ENCODE data around the gene TBC1D32.
"Not testable (repeated sequence)": the region's sequence is repeated elsewhere in the genome, so short reads cannot be mapped to it uniquely, and the experiment has no call there.

TBC1D32 gene

GRCh38 chr6:121216928-121217327 lies 117.4 kb downstream of the TBC1D32 start:
- no peak for DNase-seq

DNA sequence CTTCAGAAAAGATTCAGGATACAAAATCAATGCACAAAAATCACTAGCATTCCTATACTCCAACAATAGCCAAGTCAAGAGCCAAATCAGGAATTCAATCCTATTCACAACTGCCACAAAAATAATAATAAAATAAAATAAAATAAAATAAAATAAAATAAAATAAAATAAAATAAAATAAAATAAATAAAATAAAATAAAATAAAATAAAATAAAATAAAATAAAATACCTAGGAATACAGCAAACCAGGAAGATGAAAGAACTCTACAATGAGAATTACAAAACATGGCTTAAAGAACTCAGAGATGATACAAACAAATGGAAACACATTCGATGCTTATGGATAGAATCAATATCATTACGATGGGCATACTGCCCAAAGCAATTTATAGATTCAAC lies 120.9 kb downstream of the TBC1D32 start:
- DNase-seq: not testable (repeated sequence)

- DNase-seq: no peak
These were observed 123.3 kb downstream of the TBC1D32 start for GRCh38 chr6:121210943-121211342.

DNA sequence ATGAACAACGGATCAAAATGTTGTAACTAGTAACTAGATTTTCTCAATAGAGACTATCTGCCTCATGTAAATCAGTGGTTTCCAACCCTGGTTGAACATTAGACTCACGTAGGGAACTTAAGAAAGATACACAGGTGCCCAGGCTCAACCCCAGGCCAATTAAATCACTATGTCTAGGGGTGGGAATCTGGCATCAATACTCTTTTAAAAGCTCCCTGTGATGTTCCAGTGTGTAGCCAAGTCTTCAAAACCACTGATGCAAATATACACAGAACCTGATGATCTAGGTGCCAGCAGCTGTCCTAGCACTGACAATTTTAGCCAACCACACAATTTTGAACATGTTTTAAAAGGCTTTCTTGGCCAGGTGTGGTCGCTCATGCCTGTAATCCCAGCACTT lies 128.7 kb downstream of the TBC1D32 start:
- DNase-seq: no peak

DNA sequence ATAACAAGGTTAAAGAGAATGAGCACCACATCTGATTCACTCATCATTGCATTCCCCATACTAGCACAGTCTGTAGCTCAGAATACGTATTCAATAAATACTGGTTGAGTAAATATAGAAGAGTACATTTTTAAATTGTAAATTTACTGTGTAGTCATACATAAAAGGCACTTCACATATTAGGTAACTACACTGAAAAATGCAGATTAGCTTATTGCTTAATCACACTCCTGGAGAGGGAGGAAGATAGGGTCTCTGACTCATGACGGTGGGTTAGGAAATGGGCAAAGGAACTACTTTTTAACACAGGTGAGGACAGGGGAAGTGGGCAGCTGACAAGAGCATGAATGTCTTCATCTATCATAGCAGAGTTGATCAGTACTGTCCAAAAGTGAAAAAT lies 133.2 kb downstream of the TBC1D32 start:
- no peak for DNase-seq

GRCh38 chr6:121196042-121196441 lies 138.2 kb downstream of the TBC1D32 start:
- not testable (repeated sequence) for DNase-seq

GRCh38 chr6:121190122-121190521 lies 144.2 kb downstream of the TBC1D32 start:
- DNase-seq: no peak

DNA sequence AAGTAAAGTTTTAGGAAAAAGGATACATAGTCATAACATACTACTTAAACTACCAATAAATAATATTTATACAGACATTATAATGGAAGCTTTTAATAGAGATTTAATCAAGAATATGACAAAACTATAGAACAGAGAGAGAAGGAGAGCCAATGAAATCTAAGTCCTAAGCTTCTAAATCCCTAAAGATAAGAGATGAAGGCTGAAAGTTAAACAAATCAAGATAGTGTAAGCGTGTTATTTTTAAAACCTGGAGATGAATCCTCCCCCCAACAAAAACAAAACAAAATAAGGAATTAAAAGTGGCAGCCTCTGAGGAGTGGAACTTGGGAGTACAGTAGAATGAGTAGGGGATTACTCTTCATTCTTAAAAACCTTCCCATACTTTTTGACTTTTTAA lies 145.9 kb downstream of the TBC1D32 start:
- no peak for DNase-seq

GRCh38 chr6:121187833-121188200 lies 146.5 kb downstream of the TBC1D32 start:
- no peak for DNase-seq

GRCh38 chr6:121187200-121187832 lies 147.0 kb downstream of the TBC1D32 start:
- no peak for DNase-seq

DNA sequence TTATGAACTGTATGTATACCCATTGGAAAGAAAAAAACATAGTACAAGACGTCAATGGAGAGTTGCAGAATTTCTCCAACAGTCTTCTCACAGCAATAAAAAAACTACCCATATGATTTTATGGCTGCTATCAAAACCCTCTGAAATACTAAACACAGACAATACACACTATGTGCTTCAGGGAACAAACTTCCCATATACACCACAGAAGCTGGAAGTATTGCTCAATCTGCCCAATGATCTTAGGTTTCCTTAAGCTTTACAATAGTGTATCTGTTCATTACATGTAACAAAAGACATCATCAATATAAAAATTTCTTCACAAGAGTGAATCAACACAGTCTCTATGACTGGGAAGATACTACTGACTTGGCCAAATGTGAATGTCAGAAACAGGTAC lies 150.5 kb downstream of the TBC1D32 start:
- DNase-seq: no peak

GRCh38 chr6:121175827-121176226 lies 158.5 kb downstream of the TBC1D32 start:
- no peak for DNase-seq

- not testable (repeated sequence) for DNase-seq
These were observed 161.8 kb downstream of the TBC1D32 start for GRCh38 chr6:121172451-121172850.

GRCh38 chr6:121171879-121172278 lies 162.4 kb downstream of the TBC1D32 start:
- no peak for DNase-seq

DNA sequence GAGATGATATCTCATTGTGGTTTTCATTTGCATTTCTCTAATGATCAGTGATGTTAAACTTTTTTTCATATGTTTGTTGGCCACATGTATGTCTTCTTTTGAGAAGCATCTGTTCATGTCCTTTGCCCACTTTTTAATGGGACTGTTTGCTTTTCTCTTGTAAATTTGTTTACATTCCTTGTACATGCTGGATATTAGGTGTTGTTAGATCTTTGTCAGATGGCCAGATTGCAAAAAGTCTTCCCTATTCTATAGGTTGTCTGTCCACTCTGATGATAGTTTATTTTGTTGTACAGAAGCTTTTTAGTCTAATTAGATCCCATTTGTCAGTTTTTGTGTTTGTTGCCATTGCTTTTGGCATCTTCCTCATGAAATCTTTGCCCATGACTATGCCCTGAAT lies 172.4 kb downstream of the TBC1D32 start:
- DNase-seq: no peak

DNA sequence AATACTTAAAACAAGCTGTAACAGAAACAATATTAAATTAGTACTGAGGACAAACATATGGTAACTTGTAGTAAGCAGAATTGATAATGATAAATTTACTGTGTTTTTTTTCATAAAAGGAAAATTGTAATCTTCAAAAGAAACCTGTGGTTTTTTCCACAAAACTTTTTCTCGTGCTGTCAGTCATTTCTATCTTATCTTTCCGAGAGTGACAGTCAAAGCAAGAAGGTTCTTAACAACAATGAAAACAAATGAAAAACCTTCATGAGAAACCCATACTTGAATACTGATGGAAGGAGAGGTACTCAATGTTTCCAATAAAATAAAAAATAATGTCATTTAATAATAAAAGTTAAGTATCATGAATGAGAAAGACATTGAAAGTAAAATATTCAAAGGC lies 174.0 kb downstream of the TBC1D32 start:
- no peak for DNase-seq

- DNase-seq: no peak
These were observed 175.4 kb downstream of the TBC1D32 start for GRCh38 chr6:121158891-121159290.

- DNase-seq: no peak
These were observed 175.8 kb downstream of the TBC1D32 start for GRCh38 chr6:121158438-121158837.

DNA sequence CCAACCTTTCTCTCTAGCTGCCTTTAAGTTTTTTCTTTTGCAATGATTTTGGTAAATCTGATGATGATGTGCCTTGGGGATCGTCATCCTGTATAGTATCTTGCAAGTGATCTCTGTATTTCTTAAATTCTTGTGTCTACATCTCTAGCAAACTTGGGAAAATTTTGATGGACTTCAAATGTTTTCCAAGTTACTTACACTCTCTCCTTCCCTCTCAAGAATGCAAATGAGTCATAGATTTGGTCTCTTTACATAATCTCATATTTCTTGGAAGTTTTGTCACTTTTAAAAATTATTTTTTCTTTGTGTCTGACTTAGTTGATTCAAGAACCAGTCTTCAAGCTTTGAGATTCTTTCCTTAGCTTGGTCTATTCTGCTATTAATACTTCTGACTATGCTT lies 176.4 kb downstream of the TBC1D32 start:
- DNase-seq: no peak

DNA sequence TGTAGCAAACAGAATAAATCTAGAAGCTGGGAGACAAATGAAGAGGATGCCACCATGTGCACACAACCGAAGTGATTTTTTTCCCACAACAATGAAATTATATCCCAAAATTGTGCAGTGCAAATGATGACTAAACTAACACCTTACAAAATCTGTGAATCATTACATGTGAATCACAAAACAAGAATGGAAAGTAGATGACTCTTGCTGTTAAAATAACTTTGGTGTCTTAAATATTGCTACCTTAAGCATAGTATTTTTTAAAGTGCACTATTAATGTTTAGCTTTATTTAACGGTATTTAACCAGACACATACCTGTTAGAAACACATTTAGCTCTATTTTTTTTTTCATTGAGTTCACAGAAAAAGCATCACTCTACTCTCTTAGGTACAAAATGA lies 190.8 kb downstream of the TBC1D32 start:
- no peak for DNase-seq

DNA sequence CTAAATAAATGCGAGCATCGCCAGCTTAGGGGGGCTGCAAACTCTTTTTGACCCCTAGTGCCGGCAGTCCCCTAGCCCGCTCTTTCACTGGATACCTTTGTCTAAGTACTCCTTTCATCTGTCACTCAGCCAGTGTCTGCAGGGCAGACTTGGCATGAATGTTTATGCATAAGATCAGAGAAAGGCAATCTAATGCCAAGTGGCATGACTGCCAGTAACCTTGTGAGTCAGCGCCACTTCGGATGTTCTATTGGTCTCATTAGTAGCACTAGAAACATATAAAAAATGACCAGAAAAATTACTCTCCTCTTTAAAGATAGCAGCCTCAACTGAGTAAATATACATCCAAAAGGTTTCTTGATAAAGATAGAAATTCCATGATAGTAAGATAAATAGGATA lies 192.2 kb downstream of the TBC1D32 start:
- no peak for DNase-seq

GRCh38 chr6:121135425-121135824 lies 198.9 kb downstream of the TBC1D32 start:
- no peak for DNase-seq

DNA sequence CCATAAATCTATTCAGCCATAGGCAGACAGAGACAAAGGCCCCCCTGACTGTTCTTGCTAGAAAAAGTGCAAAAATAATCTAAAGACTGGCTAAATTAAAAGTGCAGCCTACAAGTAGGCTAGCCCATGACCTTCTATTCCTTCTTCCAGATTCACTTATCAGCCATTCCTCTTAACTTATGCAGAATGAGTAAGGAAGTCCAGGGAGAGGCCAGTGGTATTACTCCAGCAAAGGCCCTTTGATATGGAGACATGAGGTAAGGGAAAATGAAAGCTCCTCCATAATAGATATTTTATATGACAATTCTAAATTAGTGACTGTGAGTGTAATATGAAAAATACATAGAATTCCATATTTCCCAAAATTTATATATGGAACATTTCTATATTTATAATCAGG lies 199.4 kb downstream of the TBC1D32 start:
- no peak for DNase-seq

GRCh38 chr6:121124600-121124999 lies 209.7 kb downstream of the TBC1D32 start:
- DNase-seq: no peak

GRCh38 chr6:121112356-121112755 lies 221.9 kb downstream of the TBC1D32 start:
- no peak for DNase-seq

DNA sequence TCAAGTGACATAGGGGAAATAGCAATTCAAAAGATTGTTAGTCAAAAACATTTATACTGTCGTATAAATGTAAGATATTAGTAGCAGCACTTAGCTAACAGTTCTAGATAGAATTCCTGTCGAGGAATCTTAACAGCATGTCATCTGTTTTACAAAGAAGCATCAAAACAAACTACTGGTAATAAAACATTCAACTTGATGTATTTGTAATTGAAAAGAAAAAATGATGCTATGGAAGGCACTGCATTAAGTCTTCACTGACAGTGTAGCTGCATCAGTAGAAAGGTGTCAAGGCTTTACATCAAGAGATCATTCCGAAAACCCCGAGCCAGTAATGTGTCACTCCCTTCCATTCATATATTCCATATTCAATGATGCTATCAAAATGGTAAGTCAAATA lies 223.5 kb downstream of the TBC1D32 start:
- no peak for DNase-seq
